CD14-positive monocyte (primary cell): Measurements from ENCODE around the gene CEP44. TPM values are rescaled to one million over a fixed set of nuclear protein-coding genes. Genes with fewer than 3 reads are reported as not detected.

ENCODE experiments used
- DNase-seq, 3 donors: peaks; one replicate each; pipeline ENCODE4 v3.0.0-alpha.2; 2011 to 2022
- H2AFZ ChIP-seq: 2 replicates; pipeline ENCODE4 v1.6.0; 2012; ENCODE audit warnings: mild to moderate bottlenecking, low read depth, low read length, inconsistent platforms; ENCODE audit not compliant: insufficient read depth, poor library complexity, severe bottlenecking
- H3K27ac ChIP-seq, 2 donors: 1 replicate in 1 of 2; 2 replicates in 1 of 2; pipeline ENCODE4 v1.5.1; 2012 to 2013; ENCODE audit warnings: low read length in 2 of 2, control low read depth in 1 of 2, inconsistent platforms in 1 of 2, low read depth in 1 of 2, mild to moderate bottlenecking in 1 of 2
- H3K27me3 ChIP-seq, 2 donors: one replicate each; pipeline versions ENCODE4 v1.6.0 to v1.6.1; 2011 to 2013; ENCODE audit warnings: low read length in 2 of 2; ENCODE audit not compliant: control insufficient read depth in 2 of 2, insufficient read depth in 2 of 2
- H3K36me3 ChIP-seq, 2 donors: replicated peaks in 1 of 2; 1 replicate in 1 of 2; 2 replicates in 1 of 2; pipeline versions ENCODE4 v1.5.1 to v1.6.1; 2012 to 2013; ENCODE audit warnings: low read length in 2 of 2, control low read depth in 1 of 2, inconsistent platforms in 1 of 2, mild to moderate bottlenecking in 1 of 2; ENCODE audit not compliant: insufficient read depth in 2 of 2, control insufficient read depth in 1 of 2
- H3K4me1 ChIP-seq, 2 donors: 1 replicate in 1 of 2; 2 replicates in 1 of 2; pipeline versions ENCODE4 v1.5.1 to v1.6.1; 2012 to 2013; ENCODE audit warnings: low read length in 2 of 2, control low read depth in 1 of 2, inconsistent platforms in 1 of 2, mild to moderate bottlenecking in 1 of 2, moderate library complexity in 1 of 2; ENCODE audit not compliant: insufficient read depth in 2 of 2, control insufficient read depth in 1 of 2
- H3K4me2 ChIP-seq: replicated peaks from 2 replicates; pipeline ENCODE3; 2012; ENCODE audit warnings: low read length, moderate library complexity, mild to moderate bottlenecking; ENCODE audit not compliant: poor library complexity, severe bottlenecking; ENCODE audit errors: extremely low read depth
- H3K4me3 ChIP-seq, 3 experiments: fragments of 200-600 bp in 1 of 3; sonication (generic) in 1 of 3; replicated peaks in 1 of 3; 1 replicate in 2 of 3; 2 replicates in 1 of 3; pipeline ENCODE4 v1.5.1; 2011 to 2013; ENCODE audit warnings: low read length in 3 of 3, mild to moderate bottlenecking in 3 of 3, control low read depth in 2 of 3, low read depth in 2 of 3, inconsistent platforms in 1 of 3, moderate library complexity in 1 of 3
- H3K79me2 ChIP-seq: 2 replicates; pipeline ENCODE4 v1.6.0; 2012; ENCODE audit warnings: mild to moderate bottlenecking, control low read depth, inconsistent platforms, low read length, moderate library complexity; ENCODE audit not compliant: insufficient read depth
- H3K9ac ChIP-seq: 2 replicates; pipeline ENCODE4 v1.6.0; 2017; ENCODE audit warnings: low read length, mild to moderate bottlenecking; ENCODE audit not compliant: insufficient read depth, poor library complexity, severe bottlenecking
- H3K9me3 ChIP-seq, 2 donors: replicated peaks in 1 of 2; 1 replicate in 1 of 2; 2 replicates in 1 of 2; pipeline versions ENCODE4 v1.5.1 to v1.6.1; 2012 to 2013; ENCODE audit warnings: low read length in 2 of 2, control low read depth in 1 of 2; ENCODE audit not compliant: control insufficient read depth in 1 of 2, insufficient read depth in 1 of 2
- H4K20me1 ChIP-seq: 2 replicates; pipeline ENCODE4 v1.6.0; 2012; ENCODE audit warnings: mild to moderate bottlenecking, low read length, control low read depth, moderate library complexity; ENCODE audit not compliant: insufficient read depth
- H3K27ac Mint-ChIP-seq, 7 donors: one replicate each; pipeline ENCODE4 v1.8.0; 2020; ENCODE audit warnings: mild to moderate bottlenecking in 7 of 7, mixed read lengths in 7 of 7, moderate library complexity in 6 of 7, inconsistent platforms in 2 of 7
- H3K27me3 Mint-ChIP-seq, 3 donors: one replicate each; pipeline ENCODE4 v1.8.0; 2021 to 2022; ENCODE audit warnings: low read depth in 3 of 3, mild to moderate bottlenecking in 3 of 3, mixed read lengths in 3 of 3, moderate library complexity in 3 of 3, inconsistent platforms in 1 of 3
- H3K36me3 Mint-ChIP-seq, 2 donors: one replicate each; pipeline ENCODE4 v1.8.0; 2020; ENCODE audit warnings: mixed read lengths in 2 of 2, inconsistent platforms in 1 of 2, mild to moderate bottlenecking in 1 of 2
- H3K4me1 Mint-ChIP-seq: one replicate; pipeline ENCODE4 v1.8.0; 2020; ENCODE audit warnings: mild to moderate bottlenecking, mixed read lengths
- H3K4me3 Mint-ChIP-seq, 2 donors: one replicate each; pipeline ENCODE4 v1.8.0; 2020; ENCODE audit warnings: mild to moderate bottlenecking in 2 of 2, mixed read lengths in 2 of 2, moderate library complexity in 1 of 2
- H3K9me3 Mint-ChIP-seq, 7 donors: one replicate each; pipeline ENCODE4 v1.8.0; 2020 to 2022; ENCODE audit warnings: mixed read lengths in 7 of 7, mild to moderate bottlenecking in 6 of 7, moderate library complexity in 6 of 7, inconsistent platforms in 2 of 7
- CTCF ChIP-seq: fragments of 200-600 bp; IDR thresholded peaks from one replicate; pipeline ENCODE4 v1.8.0; 2022; ENCODE audit warnings: antibody characterized with exemption, mild to moderate bottlenecking
- WGBS: methylation state at CpG from one replicate; pipeline ENCODE4 v1.1.5; 2013; ENCODE audit warnings: missing lambda C conversion rate; ENCODE audit not compliant: insufficient coverage; 5-methylcytosine and 5-hydroxymethylcytosine counted together
- intact Hi-C, 2 donors: fragments of 100-400 bp; cut with micrococcal nuclease; formaldehyde crosslinking; loops; one replicate each; pipeline versions ENCODE4 v1.15.0 to v1.15.1; 2023
- polyA plus RNA-seq, 3 donors: library from polyadenylated mRNA; depleted of rRNA in 1 of 3; unstranded in 2 of 3; stranded (reverse) in 1 of 3; fragments of 300-500 nt in 2 of 3; fragments of >200 nt in 1 of 3; fragmentation: Illumina TruSeq in 2 of 3; gene quantifications; 1 replicate in 2 of 3; 2 replicates in 1 of 3; pipeline ENCODE4 v1.2.3, GENCODE V29; 2012 to 2021

Gene CEP44
- polyA plus RNA-seq, 3 donors, result 1.9 to 3.3 (median 2.2) TPM

- H3K4me3 ChIP-seq, result no peak overlapping the region
- TF ChIP-seq CTCF, result no peak
- Mint-ChIP-seq H3K4me3 (no peak overlapping the region), H3K36me3 (peaks cover 7 to 12% of the 10 kb centered on the region in 2 donors), H3K27me3 (no peaks in the 10 kb centered on the region), H3K9me3 (no peaks in the 10 kb centered on the region), H3K27ac (no peak overlapping the region), H3K4me1 (no peaks in the 10 kb centered on the region)
- no peak overlapping the region for H3K9ac ChIP-seq
- peaks cover 3 to 6% of the 10 kb centered on the region in 2 donors for H3K36me3 ChIP-seq
- no peak overlapping the region for H3K27ac ChIP-seq
- no peak for DNase-seq
- H4K20me1 ChIP-seq, result no peaks in the 10 kb centered on the region
- H3K4me1 ChIP-seq, result no peaks in the 10 kb centered on the region
- intact Hi-C loops, result no loop called here
- no peak overlapping the region for H3K4me2 ChIP-seq
- no peak overlapping the region for H2AFZ ChIP-seq
- WGBS, result no CpG with 5 or more reads among the region's 1 CpG
- H3K27me3 ChIP-seq, result no peaks in the 10 kb centered on the region
- no peaks in the 10 kb centered on the region for H3K9me3 ChIP-seq
- H3K79me2 ChIP-seq, result no peaks in the 10 kb centered on the region
Measured at GRCh38 chr4:174245714-174246113, 38.0 kb upstream of the CEP44 start.

GRCh38 chr4:174248407-174248806 is 35.3 kb upstream of the CEP44 start:
- no peak overlapping the region for H3K4me3 Mint-ChIP-seq
- Histone ChIP-seq H3K9me3 (no peaks in the 10 kb centered on the region), H3K36me3 (no peaks in the 10 kb centered on the region), H3K4me1 (no peaks in the 10 kb centered on the region), H2AFZ (no peak overlapping the region), H3K4me3 (no peak overlapping the region), H3K27ac (no peak overlapping the region), H3K4me2 (no peak overlapping the region), H3K9ac (no peak overlapping the region), H3K79me2 (no peaks in the 10 kb centered on the region), H4K20me1 (no peaks in the 10 kb centered on the region), H3K27me3 (no peaks in the 10 kb centered on the region)
- DNase-seq, result no peak
- H3K27ac Mint-ChIP-seq, result no peak overlapping the region
- peaks cover 4 to 11% of the 10 kb centered on the region in 2 donors for H3K36me3 Mint-ChIP-seq
- WGBS, result no CpG with 5 or more reads among the region's 1 CpG
- TF ChIP-seq CTCF, result no peak
- intact Hi-C loops, result no loop called here
- no peaks in the 10 kb centered on the region for H3K4me1 Mint-ChIP-seq
- H3K27me3 Mint-ChIP-seq, result no peaks in the 10 kb centered on the region
- H3K9me3 Mint-ChIP-seq, result no peaks in the 10 kb centered on the region
